Thyroid gland (tissue), 4 donors: ENCODE measurements around the gene IFIT2.

Experiments used
- POLR2A ChIP-seq, 2 donors: fragments of 450-650 bp; IDR thresholded peaks; one replicate each; pipeline ENCODE4 v1.6.1; 2017; ENCODE audit warnings: antibody characterized with exemption in 2 of 2, mild to moderate bottlenecking in 2 of 2, moderate library complexity in 1 of 2
- TF ChIP-seq, protein P1 (sequence below), 6 experiments: fragments of 200-600 bp in 3 of 6; fragments of 450-650 bp in 3 of 6; sonication (generic) in 3 of 6; IDR thresholded peaks; one replicate each; pipeline ENCODE4 v1.5.1; 2016 to 2019; ENCODE audit warnings: antibody characterized with exemption in 6 of 6, mild to moderate bottlenecking in 2 of 6, inconsistent platforms in 1 of 6, moderate library complexity in 1 of 6

DNA sequence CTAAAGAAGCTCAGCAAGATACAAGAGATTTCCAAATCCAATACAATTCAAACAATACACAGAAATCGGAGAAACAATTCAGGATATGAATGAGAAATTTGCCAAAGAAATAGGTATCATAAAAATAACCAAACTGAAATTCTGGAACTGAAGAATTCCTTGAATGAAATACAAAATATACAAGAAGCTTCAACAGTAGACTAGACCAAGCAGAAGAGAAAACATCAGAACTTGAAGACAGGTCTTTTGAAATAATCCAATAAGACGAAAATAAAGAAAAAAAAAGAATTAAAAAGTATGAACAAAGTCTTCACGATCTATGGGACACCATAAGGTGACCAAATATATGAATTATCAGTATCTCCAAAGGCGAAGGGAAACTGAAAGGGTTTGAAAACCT, 2.8 kb upstream of the IFIT2 start:
- TF ChIP-seq, protein P1, sequence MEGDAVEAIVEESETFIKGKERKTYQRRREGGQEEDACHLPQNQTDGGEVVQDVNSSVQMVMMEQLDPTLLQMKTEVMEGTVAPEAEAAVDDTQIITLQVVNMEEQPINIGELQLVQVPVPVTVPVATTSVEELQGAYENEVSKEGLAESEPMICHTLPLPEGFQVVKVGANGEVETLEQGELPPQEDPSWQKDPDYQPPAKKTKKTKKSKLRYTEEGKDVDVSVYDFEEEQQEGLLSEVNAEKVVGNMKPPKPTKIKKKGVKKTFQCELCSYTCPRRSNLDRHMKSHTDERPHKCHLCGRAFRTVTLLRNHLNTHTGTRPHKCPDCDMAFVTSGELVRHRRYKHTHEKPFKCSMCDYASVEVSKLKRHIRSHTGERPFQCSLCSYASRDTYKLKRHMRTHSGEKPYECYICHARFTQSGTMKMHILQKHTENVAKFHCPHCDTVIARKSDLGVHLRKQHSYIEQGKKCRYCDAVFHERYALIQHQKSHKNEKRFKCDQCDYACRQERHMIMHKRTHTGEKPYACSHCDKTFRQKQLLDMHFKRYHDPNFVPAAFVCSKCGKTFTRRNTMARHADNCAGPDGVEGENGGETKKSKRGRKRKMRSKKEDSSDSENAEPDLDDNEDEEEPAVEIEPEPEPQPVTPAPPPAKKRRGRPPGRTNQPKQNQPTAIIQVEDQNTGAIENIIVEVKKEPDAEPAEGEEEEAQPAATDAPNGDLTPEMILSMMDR (IDR thresholded peaks at IDR 0.05): no peak
- no peak for TF ChIP-seq POLR2A (IDR thresholded peaks at IDR 0.05)
